IMR-90 (cell line): Measurements from ENCODE around the gene TACC2. TPM values are rescaled to one million over a fixed set of nuclear protein-coding genes. Genes with fewer than 3 reads are reported as not detected.
A peak's percentile ranks its signal among the peaks of the same experiment; 100 is the strongest.

Experiments
- ATAC-seq: fragments of 200-7000 bp; cut with Tn5 transposase; 2 replicates; pipeline ENCODE4 v1.9.1; 2020; ENCODE audit warnings: low read depth, mild to moderate bottlenecking, moderate library complexity
- BruUV-seq: library from RNA; stranded (reverse); fragments of 400-500 nt; replicated peaks from 2 replicates; lab custom pipeline; 2021; lab: Mats Ljungman, UMichigan
- CTCF ChIA-PET: fragments of 300-600 bp; formaldehyde crosslinking; extraction: SDS; loops from one replicate; lab custom pipeline; 2021; ENCODE audit warnings: antibody characterized with exemption; lab: Yijun Ruan, JAX
- POLR2A ChIA-PET: fragments of 300-600 bp; sonication (Branson Sonifier 250); formaldehyde crosslinking; loops from one replicate; lab custom pipeline; 2022; ENCODE audit warnings: antibody characterized with exemption; ENCODE audit not compliant: unreplicated experiment; lab: Charles Lee
- DNase-seq: peaks from one replicate; pipeline ENCODE4 v3.0.0; 2013
- H2AFZ ChIP-seq: replicated peaks from 2 replicates; pipeline ENCODE3; 2013; ENCODE audit warnings: low read length, mild to moderate bottlenecking; ENCODE audit not compliant: poor library complexity
- H2AK5ac ChIP-seq: 2 replicates; pipeline ENCODE4 v1.6.1; 2013; ENCODE audit warnings: low read depth, low read length, inconsistent platforms
- H2AK9ac ChIP-seq: replicated peaks from 2 replicates; pipeline ENCODE3; 2013; ENCODE audit warnings: mild to moderate bottlenecking, low read depth, low read length, moderate library complexity; ENCODE audit not compliant: poor library complexity
- H2BK120ac ChIP-seq: 2 replicates; pipeline ENCODE4 v1.6.1; 2013; ENCODE audit warnings: low read depth, low read length, inconsistent platforms
- H2BK15ac ChIP-seq: 3 replicates; pipeline ENCODE4 v1.6.1; 2013; ENCODE audit warnings: low read depth, low read length, inconsistent platforms
- H2BK20ac ChIP-seq: 2 replicates; pipeline ENCODE4 v1.6.1; 2013; ENCODE audit warnings: low read depth, mild to moderate bottlenecking, inconsistent platforms, low read length, moderate library complexity
- H2BK5ac ChIP-seq: 2 replicates; pipeline ENCODE4 v1.6.1; 2013; ENCODE audit warnings: mild to moderate bottlenecking, low read depth, low read length, inconsistent platforms; ENCODE audit not compliant: poor library complexity, severe bottlenecking
- H3K14ac ChIP-seq: replicated peaks from 2 replicates; pipeline ENCODE4 v1.6.1; 2013; ENCODE audit warnings: low read depth, low read length, inconsistent platforms
- H3K18ac ChIP-seq: 2 replicates; pipeline ENCODE4 v1.6.1; 2013; ENCODE audit warnings: low read depth, low read length, control low read depth
- H3K23ac ChIP-seq: 2 replicates; pipeline ENCODE4 v1.6.1; 2013; ENCODE audit warnings: low read depth, low read length, inconsistent platforms
- H3K27ac ChIP-seq: 2 replicates; pipeline ENCODE4 v1.5.1; 2013; ENCODE audit warnings: mild to moderate bottlenecking, control low read depth, low read length; ENCODE audit not compliant: insufficient read depth
- H3K27me3 ChIP-seq: 2 replicates; pipeline ENCODE4 v1.6.1; 2013; ENCODE audit warnings: low read length; ENCODE audit not compliant: control insufficient read depth, insufficient read depth
- H3K36me3 ChIP-seq: 2 replicates; pipeline ENCODE4 v1.6.1; 2013; ENCODE audit warnings: low read length, mixed read lengths; ENCODE audit not compliant: control insufficient read depth, insufficient read depth
- H3K4ac ChIP-seq: 2 replicates; pipeline ENCODE4 v1.6.1; 2013; ENCODE audit warnings: low read depth, low read length, inconsistent platforms
- H3K4me1 ChIP-seq: 2 replicates; pipeline ENCODE4 v1.6.1; 2013; ENCODE audit warnings: low read length, mixed read lengths; ENCODE audit not compliant: control insufficient read depth, insufficient read depth
- H3K4me2 ChIP-seq: 2 replicates; pipeline ENCODE4 v1.6.1; 2013; ENCODE audit warnings: low read depth, mild to moderate bottlenecking, control low read depth, low read length, moderate library complexity
- H3K4me3 ChIP-seq: 2 replicates; pipeline ENCODE4 v1.5.1; 2013; ENCODE audit warnings: low read depth, mild to moderate bottlenecking, control low read depth, low read length, moderate library complexity; ENCODE audit not compliant: insufficient read depth
- H3K56ac ChIP-seq: 2 replicates; pipeline ENCODE4 v1.6.1; 2013; ENCODE audit warnings: low read length, inconsistent platforms; ENCODE audit not compliant: insufficient read depth; ENCODE audit errors: extremely low read depth
- H3K79me1 ChIP-seq, 2 experiments: 2 replicates each; pipeline ENCODE4 v1.6.1; 2013; ENCODE audit warnings: low read length in 2 of 2, inconsistent platforms in 1 of 2, low read depth in 1 of 2
- H3K9ac ChIP-seq: 2 replicates; pipeline ENCODE4 v1.6.1; 2013; ENCODE audit warnings: low read depth, low read length, control low read depth
- H3K9me1 ChIP-seq: 2 replicates; pipeline ENCODE4 v1.6.1; 2013; ENCODE audit warnings: low read length, inconsistent platforms; ENCODE audit not compliant: insufficient read depth
- H3K9me3 ChIP-seq: 2 replicates; pipeline ENCODE4 v1.6.1; 2013; ENCODE audit warnings: low read length; ENCODE audit not compliant: control insufficient read depth, insufficient read depth
- H4K20me1 ChIP-seq: 2 replicates; pipeline ENCODE4 v1.6.1; 2013; ENCODE audit warnings: low read length, inconsistent platforms; ENCODE audit not compliant: insufficient read depth
- H4K5ac ChIP-seq: 2 replicates; pipeline ENCODE4 v1.6.1; 2013; ENCODE audit warnings: mild to moderate bottlenecking, low read depth, low read length, control low read depth
- H4K8ac ChIP-seq, 2 experiments: 2 replicates each; pipeline ENCODE4 v1.6.1; 2013; ENCODE audit warnings: low read depth in 2 of 2, low read length in 2 of 2, control low read depth in 1 of 2, inconsistent platforms in 1 of 2
- H4K91ac ChIP-seq: 2 replicates; pipeline ENCODE4 v1.6.1; 2013; ENCODE audit warnings: low read depth, low read length, inconsistent platforms; ENCODE audit not compliant: insufficient read depth
- CEBPB ChIP-seq: IDR thresholded peaks from 2 replicates; pipeline ENCODE4 v1.6.1; 2012; ENCODE audit warnings: low read depth, low read length, improper control_type of control experiment
- CHD1 ChIP-seq: IDR thresholded peaks from 2 replicates; pipeline ENCODE4 v1.6.1; 2012; ENCODE audit warnings: low read depth, low read length, improper control_type of control experiment
- CTCF ChIP-seq: conservative IDR thresholded peaks from 2 replicates; pipeline ENCODE4 v1.5.1; 2012; ENCODE audit warnings: mild to moderate bottlenecking, low read depth, low read length, improper control_type of control experiment
- ELK1 ChIP-seq: fragments of 150-350 bp; IDR thresholded peaks from 2 replicates; pipeline ENCODE4 v1.6.1; 2016; ENCODE audit warnings: low read depth, mild to moderate bottlenecking, low read length, moderate library complexity, borderline replicate concordance
- MAFK ChIP-seq: IDR thresholded peaks from 2 replicates; pipeline ENCODE4 v1.6.1; 2012; ENCODE audit warnings: low read depth, low read length, improper control_type of control experiment
- MXI1 ChIP-seq: IDR thresholded peaks from 2 replicates; pipeline ENCODE4 v1.6.1; 2012; ENCODE audit warnings: low read depth, mild to moderate bottlenecking, low read length, moderate library complexity, borderline replicate concordance
- POLR2A ChIP-seq: IDR thresholded peaks from 2 replicates; pipeline ENCODE4 v1.6.1; 2012; ENCODE audit warnings: mild to moderate bottlenecking, low read depth, low read length
- RAD21 ChIP-seq: IDR thresholded peaks from 2 replicates; pipeline ENCODE4 v1.6.1; 2012; ENCODE audit warnings: low read length, improper control_type of control experiment
- USF2 ChIP-seq: fragments of 150-350 bp; IDR thresholded peaks from 2 replicates; pipeline ENCODE4 v1.6.1; 2017; ENCODE audit warnings: mild to moderate bottlenecking, antibody characterized with exemption, low read length, low read depth
- WGBS, 2 experiments: methylation state at CpG; one replicate each; pipeline versions ENCODE4 v1.1.5 to v1.1.7; 2013; ENCODE audit warnings: missing lambda C conversion rate in 2 of 2; ENCODE audit not compliant: insufficient read length in 1 of 2; ENCODE audit errors: extremely low coverage in 2 of 2; 5-methylcytosine and 5-hydroxymethylcytosine counted together
- dilution Hi-C: fragments of 300-500 bp; cut with HindIII; formaldehyde crosslinking; loops from one replicate; pipeline ENCODE4 v1.14.3; 2018; ENCODE audit warnings: low sequenced_read_pairs; ENCODE audit not compliant: unreplicated experiment
- in situ Hi-C: fragments of 300-500 bp; cut with MboI; formaldehyde crosslinking; loops from 3 replicates; pipeline ENCODE4 v1.14.3; 2019; ENCODE audit warnings: low sequenced_read_pairs, inconsistent platforms, mixed read lengths
- intact Hi-C: fragments of 100-400 bp; cut with micrococcal nuclease; formaldehyde crosslinking; loops from 2 replicates; pipeline ENCODE4 v1.10.0; 2022
- polyA plus RNA-seq, 3 experiments: library from polyadenylated mRNA; depleted of rRNA; stranded (reverse); fragments of >200 nt; gene quantifications; 2 replicates each; pipeline ENCODE4 v1.2.3, GENCODE V29; 2012; ENCODE audit warnings: low replicate concordance in 1 of 3
- total RNA-seq: library from RNA; depleted of rRNA; stranded (reverse); fragments of >200 nt; gene quantifications from 2 replicates; pipeline ENCODE4 v1.2.3, GENCODE V29; 2012

The TACC2 gene
- total and polyA plus RNA-seq, 2 of the 4 experiments (the other 2 are of a cell fraction), result 2.9 to 15.4 TPM

- dilution Hi-C loops, result no loop called here
Measured at GRCh38 chr10:121975295-121976086, 13.5 kb upstream of the TACC2 start.

More at GRCh38 chr10:121975295-121976086, 13.5 kb upstream of the TACC2 start:
- Histone ChIP-seq H2AK5ac (0 out of 2 replicates have a peak overlapping the region, but pooled peaks have one; percentile 3), H3K27me3 (no peaks in the 10 kb centered on the region), H3K4ac (peak overlapping the region; percentile 41), H3K9me1 (peaks cover 3% of the 10 kb centered on the region; the same call in 1 of the 2 replicates), H3K4me1 (peaks cover 2% of the 10 kb centered on the region; the same call in 1 of the 2 replicates), H3K4me2 (peak overlapping the region; percentile 88), H4K91ac (no peak overlapping the region; the same call in 1 of the 2 replicates), H4K5ac (peak overlapping the region; percentile 73), H2AK9ac (peak overlapping the region; percentile 44), H2BK15ac (no peak overlapping the region), H4K8ac (peak overlapping the region; percentile 67 to 95), H3K23ac (peak overlapping the region; percentile 24; the same call in 1 of the 2 replicates), H2BK5ac (no peak overlapping the region), H3K36me3 (peaks cover under 1% of the 10 kb centered on the region; the same call in 1 of the 2 replicates), H3K56ac (no peak overlapping the region), H2BK20ac (no peak overlapping the region), H3K27ac (peak overlapping the region; percentile 56), H2AFZ (peak overlapping the region; percentile 99), H3K18ac (no peak overlapping the region), H4K20me1 (no peaks in the 10 kb centered on the region), H3K4me3 (peak overlapping the region; percentile 60), H3K9ac (peak overlapping the region; percentile 84), H3K9me3 (no peaks in the 10 kb centered on the region), H3K79me1 (peaks cover 8 to 13% of the 10 kb centered on the region in 2 experiments), H3K14ac (0 out of 2 replicates have a peak overlapping the region, but pooled peaks have one; percentile 60), H2BK120ac (no peak overlapping the region)
- no TSS peak for BruUV-seq
- in situ Hi-C loops (no loop called here), intact Hi-C loops (no loop called here)
- DNase-seq, result no peak
- 80% methylated on average over 3 of the region's 21 CpGs; no CpG with 5 or more reads in 1 of the 2 experiments for WGBS, 2 experiments
- ChIA-PET CTCF (no interaction called here), POLR2A (no interaction called here)
- ATAC-seq, result peak; percentile 8
- TF ChIP-seq USF2 (no peak), MXI1 (no peak), MAFK (no peak), CTCF (no peak; the same call in 1 of the 2 replicates), POLR2A (no peak), ELK1 (no peak), CEBPB (no peak), RAD21 (no peak; the same call in 1 of the 2 replicates), CHD1 (no peak)
